ENCODE data around the gene PPY. TPM values are rescaled to one million over a fixed set of nuclear protein-coding genes. Genes with fewer than 3 reads are reported as not detected.

PPY gene
- total and polyA plus RNA-seq, 10 of the 15 experiments (the other 5 are each of a cell fraction or from before 2014, with no cell fraction given): 0.91 TPM; not detected in 9

GRCh38 chr17:43900858-43901754 is 41.2 kb downstream of the PPY start (continued):
- TF ChIP-seq REST (IDR thresholded peaks at IDR 0.05; ENCODE audit: low read depth, low read length) (no peak), GATAD2B (conservative IDR thresholded peaks at IDR 0.05; ENCODE audit: low read depth) (no peak), JUND (IDR thresholded peaks at IDR 0.05; ENCODE audit: low read depth, low read length) (no peak), SIN3A (IDR thresholded peaks at IDR 0.05; ENCODE audit: low read depth, low read length) (no peak), SMAD5 (IDR thresholded peaks at IDR 0.05; ENCODE audit: low read depth) (no peak), RAD51 (IDR thresholded peaks at IDR 0.05) (no peak), BCL3 (IDR thresholded peaks at IDR 0.05; ENCODE audit: borderline replicate concordance, insufficient read depth, low read depth, low read length, poor library complexity, severe bottlenecking) (no peak)
